ENCODE measurements around the gene USP11. TPM values are rescaled to one million over a fixed set of nuclear protein-coding genes. Genes with fewer than 3 reads are reported as not detected.

The USP11 gene
- total and polyA plus RNA-seq, 2 of the 8 experiments (the other 6 are each of a cell fraction or from before 2014, with no cell fraction given) = 40.9 to 84.0 TPM

DNA sequence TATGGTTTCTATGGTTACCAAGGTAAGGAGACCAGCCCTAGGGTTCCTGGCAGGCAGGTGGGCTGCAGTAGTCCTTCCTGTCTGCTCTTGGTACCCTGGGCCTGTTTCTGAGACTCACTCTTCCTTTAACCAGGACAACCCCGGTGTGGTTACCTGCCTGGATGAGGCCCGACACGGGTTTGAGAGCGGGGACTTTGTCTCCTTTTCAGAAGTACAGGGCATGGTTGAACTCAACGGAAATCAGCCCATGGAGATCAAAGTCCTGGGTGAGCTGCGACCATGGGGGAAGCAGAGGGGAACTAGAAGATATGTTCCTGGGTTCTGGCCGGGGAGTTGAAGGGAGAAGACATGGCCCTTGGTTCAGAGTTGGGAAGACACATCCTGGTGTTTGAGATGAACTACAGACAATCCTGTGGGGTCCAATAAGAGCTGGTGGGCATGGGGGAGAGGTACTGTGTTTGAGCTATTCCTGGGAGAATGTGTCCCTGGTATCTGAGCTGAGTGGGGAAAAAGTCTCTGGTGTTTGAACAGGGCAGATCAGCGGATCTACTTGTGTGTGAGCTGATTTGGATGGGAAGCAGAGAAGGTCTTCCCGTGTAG is 31.4 kb upstream of the USP11 start:
- Histone ChIP-seq H2AFZ (ENCODE audit: low read length) (no peak overlapping the region), H3K23ac (ENCODE audit: insufficient read length) (no peak overlapping the region), H2AK5ac (ENCODE audit: low read depth, low read length) (no peak overlapping the region), H2BK12ac (ENCODE audit: low read depth, low read length) (no peak overlapping the region), H3K79me2 (ENCODE audit: control insufficient read depth in 1 of 2, insufficient read depth in 2 of 2, low read length in 2 of 2) (peaks cover 6 to 27% of the 10 kb centered on the region in 2 experiments; a peak in 3 of 4 replicates), H3K4me1 (replicated peaks in 1 of 4; ENCODE audit: control insufficient read depth in 3 of 4, insufficient read depth in 4 of 4, low read length in 3 of 4) (peaks cover 0 to 8% (median 5%) of the 10 kb centered on the region in 4 experiments; a peak in 4 of 7 replicates), H4K91ac (replicated peaks; ENCODE audit: insufficient read length, low read length) (no peak overlapping the region), H4K20me1 (replicated peaks in 1 of 2; ENCODE audit: control insufficient read depth in 1 of 2, insufficient read depth in 2 of 2, low read length in 2 of 2) (peaks cover 5 to 35% of the 10 kb centered on the region in 2 experiments), H2BK15ac (ENCODE audit: low read length) (no peak overlapping the region), H3K9ac (replicated peaks in 1 of 4; ENCODE audit: extremely low read depth in 1 of 4, low read depth in 3 of 4, low read length in 3 of 4) (no peak overlapping the region), H3K27ac (ENCODE audit: low read depth, low read length) (no peak overlapping the region), H3K23me2 (ENCODE audit: low read depth, low read length) (no peaks in the 10 kb centered on the region), H3K14ac (ENCODE audit: insufficient read length) (no peak overlapping the region), H3K4ac (replicated peaks; ENCODE audit: insufficient read length, low read depth, low read length) (no peak overlapping the region), H3K9me3 (ENCODE audit: insufficient read depth in 2 of 2, low read depth in 1 of 2, low read length in 1 of 2) (no peaks in the 10 kb centered on the region), H4K8ac (ENCODE audit: extremely low read depth, insufficient read depth, low read length) (no peak overlapping the region), H3K36me3 (ENCODE audit: control insufficient read depth in 2 of 4, insufficient read depth in 4 of 4, low read length in 3 of 4) (peaks cover 40 to 90% (median 73%) of the 10 kb centered on the region in 4 experiments), H3K27me3 (replicated peaks in 1 of 4; ENCODE audit: control insufficient read depth in 3 of 4, extremely low read depth in 1 of 4, insufficient read depth in 3 of 4, low read length in 3 of 4) (no peaks in the 10 kb centered on the region), H2BK5ac (ENCODE audit: low read depth, low read length) (no peak overlapping the region), H3K4me3 (ENCODE audit: extremely low read depth in 1 of 4, insufficient read depth in 2 of 4, low read depth in 3 of 4, low read length in 4 of 4) (no peak overlapping the region), H3K4me2 (ENCODE audit: insufficient read depth in 1 of 2, low read depth in 2 of 2, low read length in 2 of 2) (no peak overlapping the region), H2BK20ac (ENCODE audit: low read length) (no peak overlapping the region), H3K56ac (replicated peaks; ENCODE audit: insufficient read length, low read depth, low read length) (no peak overlapping the region), H2BK120ac (replicated peaks; ENCODE audit: low read depth, low read length) (no peak overlapping the region), H4K5ac (ENCODE audit: insufficient read length, low read depth, low read length) (no peak overlapping the region), H3K18ac (ENCODE audit: extremely low read depth, low read length) (no peak overlapping the region), H3K79me1 (ENCODE audit: low read depth, low read length) (peaks cover 6% of the 10 kb centered on the region; the same call in 1 of the 2 replicates)
- CTCF ChIA-PET (ENCODE audit: partially characterized antibody) = interaction anchor here (0.6 to 1.6 kb wide), 6 partner anchors 11 to 322 kb away, joined by 3 to 7 read pairs (median 4); no protein-coding TSS in a partner anchor
- DNase-seq (ENCODE audit: low read depth in 1 of 2, low spot score in 2 of 2) (no peak), FAIRE-seq (no peak)
- POLR2A ChIA-PET (ENCODE audit: partially characterized antibody) = interaction anchor here (1.0 to 6.7 kb wide), 5 partner anchors 11 to 31 kb away, joined by 3 to 63 read pairs (median 4); partner anchors contain the start of gene CDK16
- WGBS, 2 experiments (ENCODE audit: extremely low coverage in 1 of 2, insufficient coverage in 1 of 2, insufficient read length in 1 of 2, insufficient replicate concordance in 2 of 2, low coverage in 1 of 2, low lambda C conversion rate in 2 of 2, missing lambda C conversion rate in 1 of 2) = 90% methylated on average over 8 of the region's 9 CpGs; no CpG with 5 or more reads in 1 of the 2 experiments
- TF ChIP-seq YY1 (IDR thresholded peaks at IDR 0.05; ENCODE audit: low read depth, low read length) = no peak
- no peak for TF ChIP-seq CREB1 (IDR thresholded peaks at IDR 0.05)
- TF ChIP-seq GABPA (IDR thresholded peaks at IDR 0.05; ENCODE audit: borderline replicate concordance, insufficient read depth, low read length) = no peak
- TF ChIP-seq, protein P1, sequence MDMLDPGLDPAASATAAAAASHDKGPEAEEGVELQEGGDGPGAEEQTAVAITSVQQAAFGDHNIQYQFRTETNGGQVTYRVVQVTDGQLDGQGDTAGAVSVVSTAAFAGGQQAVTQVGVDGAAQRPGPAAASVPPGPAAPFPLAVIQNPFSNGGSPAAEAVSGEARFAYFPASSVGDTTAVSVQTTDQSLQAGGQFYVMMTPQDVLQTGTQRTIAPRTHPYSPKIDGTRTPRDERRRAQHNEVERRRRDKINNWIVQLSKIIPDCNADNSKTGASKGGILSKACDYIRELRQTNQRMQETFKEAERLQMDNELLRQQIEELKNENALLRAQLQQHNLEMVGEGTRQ (IDR thresholded peaks at IDR 0.05; ENCODE audit: low read length) = no peak
- TF ChIP-seq CTCF (IDR thresholded peaks at IDR 0.05; ENCODE audit: control extremely low read depth in 1 of 3, insufficient read depth in 1 of 3, low read depth in 1 of 3, low read length in 3 of 3) = no peak
- TF ChIP-seq SP2 (IDR thresholded peaks at IDR 0.05; ENCODE audit: low read length) = no peak
- TF ChIP-seq TCF12 (IDR thresholded peaks at IDR 0.05; ENCODE audit: low read depth, low read length) = no peak
- TF ChIP-seq SP4 (IDR thresholded peaks at IDR 0.05; ENCODE audit: low read length) = no peak
- no peak for TF ChIP-seq SP1 (IDR thresholded peaks at IDR 0.05; ENCODE audit: low read depth, low read length)
- no peak for TF ChIP-seq CTBP2 (IDR thresholded peaks at IDR 0.05; ENCODE audit: borderline replicate concordance, insufficient read depth, insufficient read length, low read length)

Measured in H1 (cell line).